A673 (cell line): ENCODE measurements around the gene C2orf68. TPM values are rescaled to one million over a fixed set of nuclear protein-coding genes. Genes with fewer than 3 reads are reported as not detected.
"Not testable (repeated sequence)": the region's sequence is repeated elsewhere in the genome, so short reads cannot be mapped to it uniquely, and the experiment has no call there.

Experiments used
- BruUV-seq: library from RNA; stranded (reverse); fragments of 400-500 nt; replicated peaks from 2 replicates; lab custom pipeline; 2021; lab: Mats Ljungman, UMichigan
- CTCF ChIA-PET: fragments of 300-600 bp; sonication (Branson Sonifier 250); formaldehyde crosslinking; loops from one replicate; lab custom pipeline; 2022; ENCODE audit warnings: antibody characterized with exemption; lab: Charles Lee
- POLR2A ChIA-PET: fragments of 300-600 bp; sonication (Branson Sonifier 250); formaldehyde crosslinking; loops from one replicate; lab custom pipeline; 2022; ENCODE audit warnings: antibody characterized with exemption; ENCODE audit not compliant: low non-redundant PET; lab: Charles Lee
- DNase-seq: peaks from one replicate; pipeline ENCODE4 v3.0.0-alpha.2; 2015; ENCODE audit warnings: low spot score
- H3K27ac ChIP-seq: fragments of 200-600 bp; sonication (generic); 2 replicates; pipeline ENCODE4 v1.5.1; 2016; ENCODE audit warnings: mixed run types, low read depth, mild to moderate bottlenecking, mixed read lengths, antibody characterized with exemption, low read length; ENCODE audit not compliant: poor library complexity, severe bottlenecking
- H3K27me3 ChIP-seq: fragments of 200-600 bp; sonication (generic); replicated peaks from 2 replicates; pipeline ENCODE4 v1.6.1; 2017; ENCODE audit warnings: mixed run types, low read depth, mild to moderate bottlenecking, mixed read lengths, antibody characterized with exemption, low read length; ENCODE audit not compliant: insufficient read depth, poor library complexity
- H3K36me3 ChIP-seq: fragments of 200-600 bp; sonication (generic); 2 replicates; pipeline ENCODE4 v1.6.1; 2016; ENCODE audit warnings: mixed run types, mild to moderate bottlenecking, mixed read lengths, antibody characterized with exemption, low read length; ENCODE audit not compliant: insufficient read depth, poor library complexity, severe bottlenecking
- H3K4me1 ChIP-seq: fragments of 200-600 bp; sonication (generic); 2 replicates; pipeline ENCODE4 v1.6.1; 2017; ENCODE audit warnings: mixed run types, mild to moderate bottlenecking, mixed read lengths, antibody characterized with exemption, low read length; ENCODE audit not compliant: insufficient read depth, poor library complexity, severe bottlenecking
- H3K4me3 ChIP-seq: fragments of 200-600 bp; sonication (generic); 2 replicates; pipeline ENCODE4 v1.5.1; 2016; ENCODE audit warnings: low read depth, mixed run types, mild to moderate bottlenecking, mixed read lengths, low read length; ENCODE audit not compliant: poor library complexity, severe bottlenecking
- H3K9me3 ChIP-seq: fragments of 200-600 bp; sonication (generic); 2 replicates; pipeline ENCODE4 v1.6.1; 2016; ENCODE audit warnings: mixed run types, low read depth, mild to moderate bottlenecking, mixed read lengths, antibody characterized with exemption, low read length; ENCODE audit not compliant: poor library complexity, severe bottlenecking
- EZH2 ChIP-seq: fragments of 200-600 bp; sonication (generic); IDR thresholded peaks from 2 replicates; pipeline ENCODE4 v1.6.1; 2017; ENCODE audit warnings: borderline replicate concordance, low read depth, mild to moderate bottlenecking, mixed read lengths, antibody characterized with exemption, low read length; ENCODE audit not compliant: poor library complexity, severe bottlenecking
- intact Hi-C: fragments of 100-400 bp; cut with micrococcal nuclease; formaldehyde crosslinking; loops from one replicate; pipeline ENCODE4 v1.10.0; 2022; ENCODE audit not compliant: unreplicated experiment
- total RNA-seq: library from RNA; stranded (reverse); gene quantifications from 2 replicates; pipeline ENCODE4 v1.2.3, GENCODE V29; 2021
- TF ChIP-seq, protein P1 (sequence below): fragments of 300-800, 200-600 bp; sonication (generic); conservative IDR thresholded peaks from 2 replicates; pipeline ENCODE4 v1.5.1; 2017; ENCODE audit warnings: low read depth, mild to moderate bottlenecking, antibody characterized with exemption, low read length, moderate library complexity, mixed read lengths

The C2orf68 gene
- total RNA-seq, 1 experiment from 2014 or later: 46.4 TPM

DNA sequence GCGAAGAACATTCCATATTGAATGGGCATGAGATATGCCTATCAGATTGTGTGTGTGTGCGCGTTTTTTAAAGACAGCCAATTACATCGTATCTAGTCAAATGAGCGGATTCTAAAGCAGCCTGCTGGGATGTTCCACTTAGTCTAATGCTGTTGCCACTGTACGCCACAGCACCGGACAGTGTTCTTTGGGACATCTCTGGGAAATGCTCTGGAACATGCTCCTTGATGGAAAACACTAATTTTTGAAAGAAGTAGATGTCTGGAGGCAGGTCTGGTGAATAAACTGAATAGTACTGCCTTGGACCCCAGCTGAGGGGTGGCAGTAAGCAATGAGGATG is 5.8 kb downstream of the C2orf68 start:
- ChIA-PET CTCF (no interaction called here), POLR2A (no interaction called here)
- Histone ChIP-seq H3K9me3 (no peaks in the 10 kb centered on the region), H3K4me3 (no peak overlapping the region), H3K27ac (peak overlapping the region; percentile 47), H3K36me3 (peaks cover 23% of the 10 kb centered on the region), H3K4me1 (peaks cover 11% of the 10 kb centered on the region), H3K27me3 (no peaks in the 10 kb centered on the region)
- no peak for DNase-seq
- intact Hi-C loops: no loop called here
- no TSS peak for BruUV-seq
- TF ChIP-seq, protein P1, sequence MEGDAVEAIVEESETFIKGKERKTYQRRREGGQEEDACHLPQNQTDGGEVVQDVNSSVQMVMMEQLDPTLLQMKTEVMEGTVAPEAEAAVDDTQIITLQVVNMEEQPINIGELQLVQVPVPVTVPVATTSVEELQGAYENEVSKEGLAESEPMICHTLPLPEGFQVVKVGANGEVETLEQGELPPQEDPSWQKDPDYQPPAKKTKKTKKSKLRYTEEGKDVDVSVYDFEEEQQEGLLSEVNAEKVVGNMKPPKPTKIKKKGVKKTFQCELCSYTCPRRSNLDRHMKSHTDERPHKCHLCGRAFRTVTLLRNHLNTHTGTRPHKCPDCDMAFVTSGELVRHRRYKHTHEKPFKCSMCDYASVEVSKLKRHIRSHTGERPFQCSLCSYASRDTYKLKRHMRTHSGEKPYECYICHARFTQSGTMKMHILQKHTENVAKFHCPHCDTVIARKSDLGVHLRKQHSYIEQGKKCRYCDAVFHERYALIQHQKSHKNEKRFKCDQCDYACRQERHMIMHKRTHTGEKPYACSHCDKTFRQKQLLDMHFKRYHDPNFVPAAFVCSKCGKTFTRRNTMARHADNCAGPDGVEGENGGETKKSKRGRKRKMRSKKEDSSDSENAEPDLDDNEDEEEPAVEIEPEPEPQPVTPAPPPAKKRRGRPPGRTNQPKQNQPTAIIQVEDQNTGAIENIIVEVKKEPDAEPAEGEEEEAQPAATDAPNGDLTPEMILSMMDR: no peak
- TF ChIP-seq EZH2: no peak

DNA sequence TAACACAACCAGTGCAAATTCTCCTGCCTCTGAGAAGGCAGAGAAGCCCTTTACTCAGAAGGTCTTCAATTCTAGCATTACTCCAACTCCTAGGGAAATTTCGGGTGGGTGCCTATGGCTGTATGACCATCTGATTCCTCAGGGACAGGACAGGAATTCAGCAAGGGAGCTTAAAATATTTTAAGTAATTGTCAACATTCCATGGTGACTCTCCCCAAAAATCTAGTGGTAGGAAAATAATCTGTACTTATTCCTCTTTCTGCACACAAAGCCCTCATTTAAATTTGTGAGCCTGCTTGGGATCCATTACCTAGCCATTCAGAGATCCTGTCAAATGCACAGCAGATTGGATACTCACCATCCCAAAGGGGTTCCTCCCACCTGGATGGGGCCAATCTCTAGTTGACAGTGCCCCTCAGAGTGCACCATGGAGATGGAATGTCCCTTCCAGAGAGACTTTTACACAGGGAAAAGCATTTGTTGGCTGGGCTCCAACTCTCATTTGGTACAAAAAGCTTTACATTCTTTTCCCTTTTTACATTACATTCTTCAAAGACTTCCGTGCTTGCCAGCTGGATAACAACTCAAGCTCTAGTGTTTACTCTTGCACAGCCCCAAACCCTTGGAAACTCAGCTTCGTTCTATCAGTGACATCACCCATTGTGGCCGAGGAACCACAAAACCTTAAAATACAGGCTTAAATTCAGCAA is 6.3 kb downstream of the C2orf68 start:
- TF ChIP-seq EZH2: no peak
- TF ChIP-seq, protein P1: no peak
- H3K4me1 ChIP-seq: peaks cover 11% of the 10 kb centered on the region
- H3K4me3 ChIP-seq: no peak overlapping the region
- H3K27me3 ChIP-seq: no peaks in the 10 kb centered on the region
- peak overlapping the region; percentile 47 for H3K27ac ChIP-seq
- no TSS peak for BruUV-seq
- peak; percentile 60 for DNase-seq
- peaks cover 23% of the 10 kb centered on the region for H3K36me3 ChIP-seq
- POLR2A ChIA-PET: no interaction called here
- no peaks in the 10 kb centered on the region for H3K9me3 ChIP-seq
- CTCF ChIA-PET: no interaction called here
- intact Hi-C loops: no loop called here

DNA sequence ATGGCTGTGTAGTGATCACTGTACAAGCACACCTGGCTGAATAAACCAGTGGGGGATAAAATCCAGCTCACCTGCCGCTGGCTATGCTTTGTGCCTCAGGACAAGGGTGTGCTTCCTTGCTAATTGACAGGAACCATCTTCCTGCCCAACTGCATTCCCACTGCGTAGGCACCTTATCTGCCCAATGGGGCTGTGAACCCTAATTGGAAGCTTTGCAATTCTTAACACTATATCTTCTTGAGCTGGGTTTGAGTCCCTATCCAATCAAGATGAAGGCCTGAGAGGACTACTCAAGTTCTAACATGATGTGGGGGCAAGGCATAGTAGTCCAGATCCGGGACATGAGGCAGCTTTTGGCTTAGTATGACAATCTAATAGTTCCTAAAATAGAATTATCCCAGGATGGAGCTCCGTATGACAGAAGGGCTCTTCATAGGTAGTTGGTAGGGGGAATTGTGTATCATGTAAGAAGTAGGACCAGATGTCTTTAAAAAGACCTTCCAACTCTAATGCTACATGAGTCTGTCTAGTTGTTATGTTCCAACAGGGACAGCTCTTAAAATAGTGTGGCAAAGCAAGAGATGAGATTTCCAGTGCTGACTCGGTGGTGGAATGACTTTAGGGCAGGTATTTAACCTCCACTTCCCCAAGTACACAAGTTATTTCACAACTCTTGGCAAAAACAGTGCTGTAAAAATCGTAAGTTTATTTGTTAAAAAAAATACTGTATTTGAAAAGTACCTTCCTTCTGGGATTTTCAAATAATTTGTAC is 7.1 kb downstream of the C2orf68 start:
- Histone ChIP-seq H3K27me3 (no peaks in the 10 kb centered on the region), H3K36me3 (peaks cover 19% of the 10 kb centered on the region), H3K9me3 (no peaks in the 10 kb centered on the region), H3K27ac (peak overlapping the region; percentile 47), H3K4me1 (peaks cover 11% of the 10 kb centered on the region), H3K4me3 (no peak overlapping the region)
- no peak for TF ChIP-seq EZH2
- TF ChIP-seq, protein P1: no peak
- DNase-seq: no peak
- ChIA-PET POLR2A (no interaction called here), CTCF (no interaction called here)
- intact Hi-C loops: no loop called here
- no TSS peak for BruUV-seq

DNA sequence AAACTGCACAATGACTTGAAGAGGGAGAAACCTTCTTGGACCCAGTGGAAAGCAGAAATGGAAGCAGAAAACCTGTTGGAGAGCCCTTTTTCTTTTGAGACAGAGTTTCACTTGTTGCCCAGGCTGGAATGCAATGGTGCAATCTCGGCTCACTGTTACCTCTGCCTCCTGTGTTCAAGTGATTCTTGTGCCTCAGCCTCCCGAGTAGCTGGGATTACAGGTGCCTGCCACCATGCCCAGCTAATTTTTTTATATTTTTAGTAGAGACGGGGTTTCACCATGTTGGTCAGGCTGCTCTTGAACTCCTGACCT is 7.8 kb downstream of the C2orf68 start:
- H3K27me3 ChIP-seq, intact Hi-C loops, BruUV-seq, H3K27ac ChIP-seq, H3K4me3 ChIP-seq, POLR2A ChIA-PET, DNase-seq, H3K9me3 ChIP-seq: not testable (repeated sequence)
- Histone ChIP-seq H3K36me3 (peaks cover 15% of the 10 kb centered on the region), H3K4me1 (peaks cover 11% of the 10 kb centered on the region)
- CTCF ChIA-PET: interaction anchor here (0.6 kb wide), 1 partner anchor 33 kb away, joined by 3 read pairs; no protein-coding TSS in a partner anchor
